CD4-positive, alpha-beta T cell (primary cell): ENCODE results near the gene IQSEC3. TPM values are rescaled to one million over a fixed set of nuclear protein-coding genes. Genes with fewer than 3 reads are reported as not detected.

Experiments used
- ATAC-seq: fragments of 200-7000 bp; cut with Tn5 transposase; one replicate; pipeline ENCODE4 v1.10.0; 2022; ENCODE audit warnings: mild to moderate bottlenecking; ENCODE audit not compliant: poor library complexity
- CTCF ChIA-PET: fragments of 350-600 bp; sonication (Branson Sonifier 250); formaldehyde crosslinking; loops from one replicate; lab custom pipeline; 2021; ENCODE audit warnings: antibody characterized with exemption, inconsistent platforms; lab: Charles Lee
- POLR2A ChIA-PET: fragments of 350-600 bp; sonication (Branson Sonifier 250); formaldehyde crosslinking; loops from one replicate; lab custom pipeline; 2021; ENCODE audit warnings: antibody characterized with exemption, inconsistent platforms; lab: Charles Lee
- DNase-seq, 14 experiments: peaks; one replicate each; pipeline ENCODE4 v3.0.0-alpha.2; 2013 to 2020; ENCODE audit warnings: mixed read lengths in 2 of 14
- H3K27ac ChIP-seq, 2 donors: one replicate each; pipeline versions ENCODE4 v1.5.1 to v1.7.0; 2013; ENCODE audit warnings: low read length in 2 of 2, low read depth in 1 of 2, mild to moderate bottlenecking in 1 of 2
- H3K27me3 ChIP-seq, 2 experiments: 1 replicate in 1 of 2; 2 replicates in 1 of 2; pipeline versions ENCODE4 v1.6.1 to v1.7.0; 2013; ENCODE audit warnings: low read length in 2 of 2, control low read depth in 1 of 2, mild to moderate bottlenecking in 1 of 2, moderate library complexity in 1 of 2; ENCODE audit not compliant: insufficient read depth in 2 of 2, control insufficient read depth in 1 of 2
- H3K36me3 ChIP-seq: one replicate; pipeline ENCODE4 v1.6.1; 2013; ENCODE audit warnings: low read length, control low read depth; ENCODE audit not compliant: insufficient read depth
- H3K4me1 ChIP-seq: one replicate; pipeline ENCODE4 v1.6.1; 2013; ENCODE audit warnings: low read length, control low read depth; ENCODE audit not compliant: insufficient read depth
- H3K4me3 ChIP-seq: one replicate; pipeline ENCODE4 v1.5.1; 2013; ENCODE audit warnings: mild to moderate bottlenecking, low read length, moderate library complexity
- H3K9me3 ChIP-seq, 2 experiments: 1 replicate in 1 of 2; 2 replicates in 1 of 2; pipeline versions ENCODE4 v1.6.1 to v1.7.0; 2013; ENCODE audit warnings: low read length in 2 of 2, mild to moderate bottlenecking in 2 of 2, control low read depth in 1 of 2, moderate library complexity in 1 of 2; ENCODE audit not compliant: control insufficient read depth in 1 of 2, insufficient read depth in 1 of 2
- H3K27ac Mint-ChIP-seq: one replicate; pipeline ENCODE4 v1.8.0; 2020; ENCODE audit warnings: mixed read lengths
- H3K27me3 Mint-ChIP-seq: one replicate; pipeline ENCODE4 v1.8.0; 2021; ENCODE audit warnings: mixed read lengths
- H3K36me3 Mint-ChIP-seq: one replicate; pipeline ENCODE4 v1.8.0; 2021; ENCODE audit warnings: low read depth, mixed read lengths
- H3K4me1 Mint-ChIP-seq: one replicate; pipeline ENCODE4 v1.8.0; 2021; ENCODE audit warnings: low read depth, mixed read lengths
- H3K4me3 Mint-ChIP-seq: one replicate; pipeline ENCODE4 v1.8.0; 2020; ENCODE audit warnings: mild to moderate bottlenecking, mixed read lengths
- H3K9me3 Mint-ChIP-seq: one replicate; pipeline ENCODE4 v1.8.0; 2020; ENCODE audit warnings: mixed read lengths
- intact Hi-C, 2 experiments: fragments of 100-400 bp; cut with DNase I in 1 of 2; cut with micrococcal nuclease in 1 of 2; formaldehyde crosslinking; loops; one replicate each; pipeline versions ENCODE4 v1.15.1 to v1.9.0; 2023 to 2025; cut with DNase I, micrococcal nuclease
- total RNA-seq, 174 experiments: library from RNA in 2 of 174; stranded (reverse) in 2 of 174; gene quantifications; one replicate each; pipeline ENCODE4 v1.2.3 and lab custom pipeline; 2021 to 2026
- TF ChIP-seq, protein P1 (sequence below): fragments of 200-600 bp; IDR thresholded peaks from one replicate; pipeline ENCODE4 v1.8.0; 2022; ENCODE audit warnings: antibody characterized with exemption, mild to moderate bottlenecking

The IQSEC3 gene
- total RNA-seq, 2 experiments from 2014 or later = 0.19 TPM; not detected in 1

DNA sequence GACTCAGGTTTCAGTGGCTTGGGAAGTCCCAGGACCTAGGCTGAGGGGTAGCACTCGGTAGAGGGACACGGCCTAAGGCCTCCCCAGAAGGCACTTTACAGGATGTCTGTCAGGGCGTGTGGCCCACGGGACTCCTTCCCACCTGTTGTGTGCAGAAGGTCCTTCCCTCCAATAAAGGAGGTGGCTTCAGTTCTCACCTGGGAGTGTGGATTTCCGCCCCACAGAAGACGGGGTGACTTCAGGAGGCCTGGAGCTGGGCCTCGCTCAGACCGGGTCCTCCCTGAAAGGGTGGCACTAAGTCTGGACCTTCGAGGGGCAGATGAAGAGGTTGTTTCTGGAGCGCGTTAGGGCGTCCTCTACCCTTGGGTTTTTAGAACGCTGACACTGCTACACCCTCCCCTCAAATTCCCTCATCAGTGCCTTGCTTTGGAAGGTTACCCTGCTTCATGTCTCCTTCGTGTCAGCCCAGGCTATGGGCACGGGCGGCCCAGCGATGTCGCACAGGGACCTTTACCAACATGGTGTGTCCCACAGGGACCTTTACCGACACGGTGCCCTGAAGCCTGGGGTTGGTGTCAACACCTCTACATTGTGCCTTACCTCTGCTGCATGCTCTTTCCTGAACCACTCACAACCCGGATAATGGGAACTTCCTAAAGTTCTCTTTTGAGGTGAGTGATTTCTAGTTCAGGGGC, 140.3 kb downstream of the IQSEC3 start:
- H3K9me3 ChIP-seq = peaks cover 0 to 3% of the 10 kb centered on the region in 2 experiments
- H3K4me3 ChIP-seq = no peak overlapping the region
- H3K27me3 ChIP-seq = peaks cover 23 to 47% of the 10 kb centered on the region in 2 experiments
- no peaks in the 10 kb centered on the region for H3K36me3 Mint-ChIP-seq
- no peak overlapping the region for H3K27ac Mint-ChIP-seq
- ChIA-PET CTCF (no interaction called here), POLR2A (no interaction called here)
- no peak overlapping the region for H3K4me3 Mint-ChIP-seq
- no peak overlapping the region for H3K27ac ChIP-seq
- intact Hi-C loops = no loop called here
- no peaks in the 10 kb centered on the region for H3K36me3 ChIP-seq
- peaks cover 4% of the 10 kb centered on the region for H3K4me1 Mint-ChIP-seq
- DNase-seq (no peak), ATAC-seq (no peak)
- peaks cover 2% of the 10 kb centered on the region for H3K4me1 ChIP-seq
- peaks cover 75% of the 10 kb centered on the region for H3K27me3 Mint-ChIP-seq
- TF ChIP-seq, protein P1, sequence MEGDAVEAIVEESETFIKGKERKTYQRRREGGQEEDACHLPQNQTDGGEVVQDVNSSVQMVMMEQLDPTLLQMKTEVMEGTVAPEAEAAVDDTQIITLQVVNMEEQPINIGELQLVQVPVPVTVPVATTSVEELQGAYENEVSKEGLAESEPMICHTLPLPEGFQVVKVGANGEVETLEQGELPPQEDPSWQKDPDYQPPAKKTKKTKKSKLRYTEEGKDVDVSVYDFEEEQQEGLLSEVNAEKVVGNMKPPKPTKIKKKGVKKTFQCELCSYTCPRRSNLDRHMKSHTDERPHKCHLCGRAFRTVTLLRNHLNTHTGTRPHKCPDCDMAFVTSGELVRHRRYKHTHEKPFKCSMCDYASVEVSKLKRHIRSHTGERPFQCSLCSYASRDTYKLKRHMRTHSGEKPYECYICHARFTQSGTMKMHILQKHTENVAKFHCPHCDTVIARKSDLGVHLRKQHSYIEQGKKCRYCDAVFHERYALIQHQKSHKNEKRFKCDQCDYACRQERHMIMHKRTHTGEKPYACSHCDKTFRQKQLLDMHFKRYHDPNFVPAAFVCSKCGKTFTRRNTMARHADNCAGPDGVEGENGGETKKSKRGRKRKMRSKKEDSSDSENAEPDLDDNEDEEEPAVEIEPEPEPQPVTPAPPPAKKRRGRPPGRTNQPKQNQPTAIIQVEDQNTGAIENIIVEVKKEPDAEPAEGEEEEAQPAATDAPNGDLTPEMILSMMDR = no peak
- H3K9me3 Mint-ChIP-seq = no peaks in the 10 kb centered on the region

DNA sequence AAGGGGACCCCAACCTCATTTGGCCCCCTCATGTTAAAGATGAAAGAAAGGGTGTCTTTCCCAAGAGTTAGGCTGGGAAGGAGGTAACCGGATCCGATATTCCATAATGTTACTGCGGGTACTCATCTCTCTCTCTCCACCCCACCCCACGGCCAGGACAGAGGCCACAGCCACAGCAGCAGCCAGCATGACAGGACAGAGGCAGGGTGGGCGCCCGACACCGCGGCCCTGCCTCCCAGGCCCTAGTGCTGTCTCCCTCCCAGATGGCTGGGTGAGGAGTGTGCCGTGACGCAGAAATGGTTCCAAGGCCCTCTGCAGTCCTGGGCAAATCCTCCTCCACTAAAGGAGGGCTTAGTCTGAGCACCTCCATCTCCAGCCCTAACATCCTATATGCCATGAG, 141.2 kb downstream of the IQSEC3 start:
- no peaks in the 10 kb centered on the region for H3K9me3 ChIP-seq
- TF ChIP-seq, protein P1 = no peak
- intact Hi-C loops = no loop called here
- ChIA-PET CTCF (no interaction called here), POLR2A (no interaction called here)
- Mint-ChIP-seq H3K27ac (no peak overlapping the region), H3K36me3 (no peaks in the 10 kb centered on the region), H3K9me3 (no peaks in the 10 kb centered on the region), H3K4me3 (no peak overlapping the region), H3K27me3 (peaks cover 71% of the 10 kb centered on the region), H3K4me1 (peaks cover under 1% of the 10 kb centered on the region)
- H3K4me3 ChIP-seq = no peak overlapping the region
- no peak overlapping the region for H3K27ac ChIP-seq
- H3K36me3 ChIP-seq = no peaks in the 10 kb centered on the region
- peaks cover 2% of the 10 kb centered on the region for H3K4me1 ChIP-seq
- no peak for ATAC-seq
- peaks cover 22 to 42% of the 10 kb centered on the region in 2 experiments for H3K27me3 ChIP-seq
- DNase-seq = no peak

DNA sequence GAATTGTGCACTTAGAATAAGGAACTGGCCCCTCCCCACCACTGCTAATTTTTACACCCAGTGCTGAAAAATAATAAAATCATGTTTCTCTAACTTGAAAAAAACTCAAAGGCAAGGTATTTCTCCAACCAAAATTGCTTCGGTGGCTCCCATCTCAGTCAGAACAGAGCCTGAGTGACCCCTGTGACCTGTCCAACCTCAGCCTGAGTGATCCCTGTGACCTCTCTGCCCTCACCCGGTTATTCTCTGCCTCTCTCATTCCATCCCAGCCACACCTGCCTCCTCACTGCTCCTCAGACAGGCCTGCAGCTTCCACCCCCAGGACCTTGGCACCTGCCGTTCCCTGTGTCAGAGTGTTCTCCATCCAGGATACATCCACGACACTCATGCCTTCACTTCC, 142.2 kb downstream of the IQSEC3 start:
- Mint-ChIP-seq H3K4me3 (no peak overlapping the region), H3K27me3 (peaks cover 75% of the 10 kb centered on the region), H3K36me3 (no peaks in the 10 kb centered on the region), H3K4me1 (no peaks in the 10 kb centered on the region), H3K9me3 (no peaks in the 10 kb centered on the region), H3K27ac (no peak overlapping the region)
- Histone ChIP-seq H3K4me1 (peaks cover 2% of the 10 kb centered on the region), H3K27me3 (peaks cover 26 to 46% of the 10 kb centered on the region in 2 experiments), H3K27ac (no peak overlapping the region), H3K4me3 (no peak overlapping the region), H3K36me3 (no peaks in the 10 kb centered on the region), H3K9me3 (peaks cover 0 to 5% of the 10 kb centered on the region in 2 experiments)
- intact Hi-C loops = no loop called here
- no peak for ATAC-seq
- CTCF ChIA-PET = no interaction called here
- DNase-seq = no peak
- POLR2A ChIA-PET = no interaction called here
- TF ChIP-seq, protein P1 = no peak
